Testis (tissue), 2 donors: Measurements from ENCODE around the gene REPS2.

Experiments
- CTCF ChIP-seq, 3 experiments: fragments of 450-650 bp in 2 of 3; fragments of 200-600 bp in 1 of 3; sonication (generic) in 1 of 3; IDR thresholded peaks; one replicate each; pipeline ENCODE4 v1.5.1; 2016 to 2019; ENCODE audit warnings: antibody characterized with exemption in 3 of 3, mild to moderate bottlenecking in 2 of 3, moderate library complexity in 1 of 3
- POLR2A ChIP-seq: fragments of 450-650 bp; IDR thresholded peaks from one replicate; pipeline ENCODE4 v1.6.1; 2017; ENCODE audit warnings: antibody characterized with exemption, mild to moderate bottlenecking, moderate library complexity

DNA sequence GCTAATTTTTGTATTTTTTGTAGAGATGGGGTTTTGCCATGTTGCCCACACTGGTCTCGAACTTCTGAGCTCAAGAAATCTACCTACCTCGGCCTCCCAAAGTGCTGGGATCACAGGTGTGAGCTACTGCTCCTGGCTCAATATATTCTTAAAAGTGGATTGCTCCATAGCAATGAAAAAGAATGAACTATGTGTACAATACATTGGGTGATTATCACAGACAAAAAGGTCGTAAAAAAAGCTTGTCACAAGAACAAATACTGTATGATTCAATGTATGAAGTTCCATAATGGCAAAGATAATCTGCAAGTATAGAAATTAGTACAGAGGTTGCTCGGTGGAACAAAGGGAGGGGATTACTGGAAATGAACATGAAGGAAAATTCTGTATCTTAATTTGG, 70.7 kb downstream of the REPS2 start:
- TF ChIP-seq CTCF (IDR thresholded peaks at IDR 0.05) (no peak), POLR2A (no peak)
